ENCODE data around the gene NXT1. TPM values are rescaled to one million over a fixed set of nuclear protein-coding genes. Genes with fewer than 3 reads are reported as not detected.

Gene NXT1
- total and polyA plus RNA-seq, 2 of the 4 experiments (the other 2 are of a cell fraction): 23.6 to 25.5 TPM

GRCh38 chr20:23314699-23315098 lies 35.9 kb upstream of the NXT1 start:
- BruUV-seq (replicated peaks): no TSS peak
- Histone ChIP-seq H2BK20ac (ENCODE audit: low read depth, low read length) (no peak overlapping the region), H3K4me3 (ENCODE audit: insufficient read depth, low read depth, low read length) (no peak overlapping the region), H3K23ac (ENCODE audit: low read depth, low read length) (no peak overlapping the region), H3K27ac (ENCODE audit: insufficient read depth, low read length) (no peak overlapping the region), H2AK5ac (ENCODE audit: low read depth, low read length) (no peak overlapping the region), H3K79me1 (ENCODE audit: low read depth in 1 of 2, low read length in 2 of 2) (no peaks in the 10 kb centered on the region), H3K27me3 (ENCODE audit: control insufficient read depth, insufficient read depth, low read length) (peaks cover 8% of the 10 kb centered on the region), H2AK9ac (replicated peaks; ENCODE audit: low read depth, low read length, poor library complexity) (no peak overlapping the region), H4K5ac (ENCODE audit: low read depth, low read length) (no peak overlapping the region), H3K4ac (ENCODE audit: low read depth, low read length) (no peak overlapping the region), H3K14ac (replicated peaks; ENCODE audit: low read depth, low read length) (no peak overlapping the region), H3K4me2 (ENCODE audit: low read depth, low read length) (no peak overlapping the region), H3K9me3 (ENCODE audit: control insufficient read depth, insufficient read depth, low read length) (no peaks in the 10 kb centered on the region), H3K18ac (ENCODE audit: low read depth, low read length) (no peak overlapping the region), H3K4me1 (ENCODE audit: control insufficient read depth, insufficient read depth, low read length) (no peaks in the 10 kb centered on the region), H4K91ac (ENCODE audit: insufficient read depth, low read depth, low read length) (no peak overlapping the region), H2BK120ac (ENCODE audit: low read depth, low read length) (no peak overlapping the region), H3K56ac (ENCODE audit: extremely low read depth, insufficient read depth, low read length) (no peak overlapping the region), H2AFZ (replicated peaks; ENCODE audit: low read length, poor library complexity) (no peak overlapping the region), H2BK15ac (ENCODE audit: low read depth, low read length) (no peak overlapping the region), H3K36me3 (ENCODE audit: control insufficient read depth, insufficient read depth, low read length) (no peaks in the 10 kb centered on the region), H4K20me1 (ENCODE audit: insufficient read depth, low read length) (no peaks in the 10 kb centered on the region), H3K9ac (ENCODE audit: low read depth, low read length) (no peak overlapping the region), H2BK5ac (ENCODE audit: low read depth, low read length, poor library complexity, severe bottlenecking) (no peak overlapping the region), H3K9me1 (ENCODE audit: insufficient read depth, low read length) (no peaks in the 10 kb centered on the region), H4K8ac (ENCODE audit: low read depth in 2 of 2, low read length in 2 of 2) (no peak overlapping the region)
- TF ChIP-seq CTCF (conservative IDR thresholded peaks at IDR 0.05; ENCODE audit: low read depth, low read length): no peak
- no peak for TF ChIP-seq RAD21 (IDR thresholded peaks at IDR 0.05; ENCODE audit: low read length)
- TF ChIP-seq POLR2A (IDR thresholded peaks at IDR 0.05; ENCODE audit: low read depth, low read length): no peak
- no peak for TF ChIP-seq MAFK (IDR thresholded peaks at IDR 0.05; ENCODE audit: low read depth, low read length)
- TF ChIP-seq FOS (IDR thresholded peaks at IDR 0.05; ENCODE audit: low read depth, low read length): no peak
- TF ChIP-seq USF2 (IDR thresholded peaks at IDR 0.05; ENCODE audit: low read depth, low read length): no peak
- TF ChIP-seq ELK1 (IDR thresholded peaks at IDR 0.05; ENCODE audit: borderline replicate concordance, low read depth, low read length): no peak
- no peak for TF ChIP-seq SMC3 (IDR thresholded peaks at IDR 0.05; ENCODE audit: low read depth, low read length)
- no peak for TF ChIP-seq RFX5 (IDR thresholded peaks at IDR 0.05; ENCODE audit: low read depth, low read length)
- no peak for TF ChIP-seq MAZ (IDR thresholded peaks at IDR 0.05; ENCODE audit: borderline replicate concordance, low read depth, low read length)
- TF ChIP-seq MXI1 (IDR thresholded peaks at IDR 0.05; ENCODE audit: borderline replicate concordance, low read depth, low read length): no peak
- no peak for TF ChIP-seq BHLHE40 (IDR thresholded peaks at IDR 0.05; ENCODE audit: low read depth, low read length)
- TF ChIP-seq CHD1 (IDR thresholded peaks at IDR 0.05; ENCODE audit: low read depth, low read length): no peak
- no peak for TF ChIP-seq RCOR1 (IDR thresholded peaks at IDR 0.05; ENCODE audit: insufficient replicate concordance, low read length)
- no peak for TF ChIP-seq NFE2L2 (IDR thresholded peaks at IDR 0.05; ENCODE audit: low read depth, low read length)
- no peak for TF ChIP-seq CEBPB (IDR thresholded peaks at IDR 0.05; ENCODE audit: low read depth, low read length)
- in situ Hi-C loops (cut with MboI; ENCODE audit: low sequenced_read_pairs) (no loop called here), intact Hi-C loops (cut with micrococcal nuclease) (loop anchor here (1.0 kb wide), 1 partner anchor 15 kb away; no protein-coding TSS in a partner anchor), dilution Hi-C loops (cut with HindIII; ENCODE audit: low sequenced_read_pairs, unreplicated experiment) (no loop called here)
- ATAC-seq (ENCODE audit: low read depth): no peak
- no peak for DNase-seq
- ChIA-PET POLR2A (ENCODE audit: unreplicated experiment) (no interaction called here), CTCF (no interaction called here)
- WGBS, 2 experiments (ENCODE audit: extremely low coverage in 2 of 2, insufficient read length in 1 of 2): 17% methylated on average over 1 of the region's 5 CpGs; no CpG with 5 or more reads in 1 of the 2 experiments

All from IMR-90 (cell line).